ENCODE results near the gene STK10.
A peak's percentile ranks its signal among the peaks of the same experiment; 100 is the strongest.

STK10 gene

DNA sequence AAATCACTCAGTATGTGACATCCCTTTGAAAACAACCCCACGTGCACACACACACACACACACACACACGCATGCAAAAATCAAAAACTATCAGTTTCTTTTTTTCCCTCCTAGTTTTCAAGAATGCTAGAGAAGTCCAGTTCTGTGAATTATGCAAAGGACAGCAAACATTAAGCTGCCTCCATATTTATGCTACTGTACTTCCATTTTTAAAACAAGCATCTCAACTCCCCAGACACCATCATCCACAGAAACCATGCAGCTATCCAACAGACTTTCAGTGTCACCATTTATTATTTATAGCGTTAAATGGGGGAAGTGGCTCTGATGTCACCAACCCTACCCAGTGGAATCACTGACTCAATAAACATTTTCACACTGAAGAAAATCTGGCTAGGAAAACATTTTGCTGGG, 183.2 kb downstream of the STK10 start:
- DNase-seq, result peak; percentile 62

- peak; percentile 52 for DNase-seq
These were observed 184.3 kb downstream of the STK10 start for GRCh38 chr5:172003746-172004145.

DNA sequence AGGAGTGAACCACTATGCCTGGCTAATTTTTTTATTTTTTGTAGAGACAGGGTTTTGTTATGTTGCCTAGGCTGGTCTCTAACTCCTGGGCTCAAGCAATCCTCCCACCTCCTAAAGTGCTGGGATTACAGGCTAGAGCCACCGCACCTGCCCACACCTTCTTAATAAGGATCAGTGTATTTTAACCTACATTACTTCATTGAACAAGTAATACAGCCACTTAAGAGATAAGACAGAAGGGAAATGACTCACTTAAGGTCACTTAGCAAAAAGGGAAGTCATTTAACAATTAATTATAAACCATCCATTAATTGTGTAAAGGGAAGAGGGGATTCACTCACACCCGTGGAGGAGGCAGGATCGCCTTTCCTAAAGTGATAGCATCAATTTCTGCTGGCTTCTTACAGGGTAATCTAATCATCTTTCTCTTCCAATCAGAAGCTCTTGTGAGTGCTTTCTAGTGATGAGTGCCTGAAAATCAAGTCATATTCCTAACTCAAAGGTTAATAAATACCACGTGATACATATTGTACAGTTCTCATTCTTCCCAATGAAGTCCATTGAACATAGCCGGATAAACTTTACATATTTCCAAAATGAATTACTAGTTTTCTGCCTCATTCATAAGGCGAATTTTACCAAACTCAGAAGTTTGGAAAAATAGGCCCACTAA, 185.0 kb downstream of the STK10 start:
- DNase-seq, result peak; percentile 54

- peak; percentile 66 for DNase-seq
These were observed 185.7 kb downstream of the STK10 start for GRCh38 chr5:172002310-172002709.

DNA sequence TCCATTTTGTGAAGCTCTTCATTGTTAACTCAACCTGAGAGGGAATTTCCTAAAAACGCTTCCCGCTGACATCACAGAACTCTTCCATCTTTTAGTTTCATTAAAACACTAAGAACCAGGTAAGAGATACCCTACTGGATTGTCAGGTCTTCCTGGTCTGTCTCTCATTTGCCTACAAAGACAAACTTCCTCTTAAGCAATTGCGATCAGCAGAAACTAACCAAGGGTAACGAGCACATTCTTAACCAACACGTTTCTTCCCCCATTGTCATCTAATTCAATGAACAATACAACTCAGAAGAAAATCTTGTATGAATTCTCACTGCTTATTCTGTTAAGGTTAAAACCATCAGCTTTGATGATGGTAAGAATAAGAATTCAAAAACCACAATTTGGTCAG, 188.1 kb downstream of the STK10 start:
- DNase-seq, result peak; percentile 41

- no peak for DNase-seq
These were observed 188.9 kb downstream of the STK10 start for GRCh38 chr5:171999100-171999499.

- DNase-seq, result no peak
These were observed 191.0 kb downstream of the STK10 start for GRCh38 chr5:171997011-171997410.

GRCh38 chr5:171992813-171993212, 195.2 kb downstream of the STK10 start:
- no peak for DNase-seq

DNA sequence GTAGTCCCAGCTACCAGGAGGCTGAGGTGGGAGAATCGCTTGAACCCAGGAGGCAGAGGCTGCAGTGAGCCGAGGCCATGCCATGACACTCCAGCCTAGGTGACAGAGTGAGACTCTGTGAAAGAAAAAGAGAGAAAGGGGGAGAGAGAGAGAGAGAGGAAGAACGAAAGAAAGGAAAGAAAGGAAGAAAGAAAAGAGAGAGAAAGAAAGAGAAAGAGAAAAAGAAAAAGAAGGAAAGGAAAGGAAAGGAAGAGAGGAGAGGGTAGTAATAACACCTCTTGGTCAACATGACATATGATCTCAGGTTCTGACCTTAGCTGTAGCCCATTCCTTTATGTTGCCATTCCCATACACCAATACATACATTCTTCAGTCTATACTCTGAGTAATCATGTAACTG, 195.7 kb downstream of the STK10 start:
- no peak for DNase-seq
